HG03139 (cell line): ENCODE results near the gene AHNAK2.

Experiments
- ATAC-seq: cut with Tn5 transposase; IDR thresholded peaks from one replicate; pipeline ENCODE4 v1.9.1; 2021; ENCODE audit not compliant: unreplicated experiment

Gene AHNAK2

DNA sequence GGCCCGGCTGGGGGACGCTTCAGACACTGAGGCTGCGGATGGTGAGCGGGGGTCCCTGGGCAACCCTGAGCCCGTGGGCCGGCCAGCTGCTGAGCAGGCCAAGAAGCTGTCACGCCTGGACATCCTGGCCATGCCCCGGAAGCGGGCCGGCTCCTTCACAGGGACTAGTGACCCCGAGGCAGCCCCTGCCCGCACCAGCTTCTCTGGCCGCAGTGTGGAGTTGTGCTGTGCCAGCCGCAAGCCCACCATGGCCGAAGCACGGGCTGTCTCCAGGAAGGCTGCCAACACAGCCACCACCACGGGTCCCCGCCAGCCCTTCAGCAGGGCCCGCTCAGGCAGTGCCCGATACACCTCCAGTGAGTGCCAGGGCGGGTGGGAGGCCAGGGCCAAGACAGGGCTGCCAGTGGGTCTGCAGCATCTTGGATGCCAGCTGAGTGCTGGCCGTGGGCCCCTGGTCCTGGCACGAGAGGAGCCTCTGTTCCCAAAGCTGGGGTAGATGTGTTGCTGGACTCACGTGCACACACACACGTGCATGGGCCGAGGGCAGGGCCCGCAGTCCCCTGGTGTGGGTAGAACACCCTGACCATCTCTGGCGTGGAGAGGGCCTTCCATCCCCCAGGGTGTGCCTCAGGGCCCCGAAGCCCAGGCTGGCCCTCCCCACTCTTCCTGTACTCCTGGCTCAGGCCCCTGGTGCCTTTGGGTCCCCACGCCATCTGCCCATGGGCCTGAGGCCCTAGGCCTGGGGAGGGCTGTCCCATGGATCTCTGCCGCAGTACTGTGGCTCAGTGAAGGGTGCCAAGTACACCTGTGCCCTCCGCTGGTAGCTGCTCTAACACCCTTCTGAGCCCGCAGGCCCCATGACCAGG is 90.3 kb downstream of the AHNAK2 start:
- ATAC-seq = no peak
